Tibial artery (tissue), 4 donors: ENCODE measurements around the gene PPP2R5E.

Experiments used
- DNase-seq, 2 donors: peaks; one replicate each; pipeline ENCODE4 v3.0.0-alpha.2; 2019
- H3K27ac ChIP-seq, 2 donors: fragments of 200-600 bp; sonication (generic) in 1 of 2; 1 replicate in 1 of 2; 2 replicates in 1 of 2; pipeline ENCODE4 v1.5.1; 2018 to 2019; ENCODE audit warnings: mild to moderate bottlenecking in 1 of 2
- H3K27me3 ChIP-seq, 2 donors: fragments of 200-600 bp; sonication (generic) in 1 of 2; one replicate each; pipeline versions ENCODE4 v1.5.1 to v1.6.0; 2016 to 2019
- H3K36me3 ChIP-seq, 3 donors: fragments of 200-600 bp; sonication (generic) in 2 of 3; one replicate each; pipeline ENCODE4 v1.5.1; 2016 to 2019; ENCODE audit warnings: mild to moderate bottlenecking in 2 of 3
- H3K4me1 ChIP-seq, 4 donors: fragments of 200-600 bp; sonication (generic) in 2 of 4; 1 replicate in 3 of 4; 2 replicates in 1 of 4; pipeline ENCODE4 v1.5.1; 2016 to 2019
- H3K4me3 ChIP-seq, 2 donors: fragments of 200-600 bp; sonication (generic) in 1 of 2; 1 replicate in 1 of 2; 2 replicates in 1 of 2; pipeline ENCODE4 v1.5.1; 2018 to 2019; ENCODE audit warnings: mild to moderate bottlenecking in 2 of 2
- H3K9me3 ChIP-seq, 3 donors: fragments of 200-600 bp; sonication (generic) in 1 of 3; one replicate each; pipeline ENCODE4 v1.5.1; 2016 to 2019
- CTCF ChIP-seq, 2 experiments: fragments of 200-600 bp in 1 of 2; fragments of 450-650 bp in 1 of 2; IDR thresholded peaks; one replicate each; pipeline ENCODE4 v1.5.1; 2017 to 2019; ENCODE audit warnings: antibody characterized with exemption in 2 of 2, mild to moderate bottlenecking in 1 of 2, moderate library complexity in 1 of 2
- intact Hi-C: fragments of 100-400 bp; cut with DNase I; formaldehyde crosslinking; loops from one replicate; pipeline ENCODE4 v1.15.0; 2023; ENCODE audit warnings: low total_unique reads

The PPP2R5E gene

GRCh38 chr14:63487724-63488123, 55.5 kb downstream of the PPP2R5E start:
- intact Hi-C loops = no loop called here
- H3K9me3 ChIP-seq = no peaks in the 10 kb centered on the region
- H3K27me3 ChIP-seq = no peaks in the 10 kb centered on the region
- no peak overlapping the region for H3K4me3 ChIP-seq
- H3K27ac ChIP-seq = no peak overlapping the region
- TF ChIP-seq CTCF (IDR thresholded peaks at IDR 0.05) = no peak
- H3K4me1 ChIP-seq = peaks cover 0 to 60% (median 20%) of the 10 kb centered on the region in 4 donors
- no peak for DNase-seq
- H3K36me3 ChIP-seq = no peaks in the 10 kb centered on the region

DNA sequence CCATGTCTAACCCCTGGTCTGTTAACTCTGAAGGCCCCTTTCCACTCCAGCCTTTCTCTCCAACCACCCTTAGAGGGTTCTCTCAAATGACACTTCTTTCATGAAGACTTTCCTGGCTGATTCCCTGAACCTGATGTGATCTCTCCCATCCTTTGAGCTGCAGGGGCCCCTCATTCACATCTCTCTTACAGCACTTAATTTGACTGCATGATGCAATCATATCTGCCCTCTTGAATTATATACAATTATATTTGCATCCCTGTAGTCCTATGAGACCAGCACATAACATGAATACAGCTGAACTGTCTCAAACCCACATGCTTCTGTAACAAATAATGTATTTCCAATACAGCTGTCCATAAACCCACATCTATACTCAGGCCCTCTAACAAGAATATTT, 56.4 kb downstream of the PPP2R5E start:
- H3K27me3 ChIP-seq = no peaks in the 10 kb centered on the region
- H3K9me3 ChIP-seq = no peaks in the 10 kb centered on the region
- H3K4me1 ChIP-seq = peaks cover 0 to 60% (median 12%) of the 10 kb centered on the region in 4 donors
- no peak overlapping the region for H3K27ac ChIP-seq
- no peaks in the 10 kb centered on the region for H3K36me3 ChIP-seq
- no peak for DNase-seq
- no peak for TF ChIP-seq CTCF (IDR thresholded peaks at IDR 0.05)
- H3K4me3 ChIP-seq = no peak overlapping the region
- intact Hi-C loops = no loop called here

- intact Hi-C loops = no loop called here
- Histone ChIP-seq H3K36me3 (no peaks in the 10 kb centered on the region), H3K27ac (no peak overlapping the region), H3K4me1 (peaks cover 0 to 39% (median 4%) of the 10 kb centered on the region in 4 donors), H3K27me3 (no peaks in the 10 kb centered on the region), H3K9me3 (no peaks in the 10 kb centered on the region), H3K4me3 (no peak overlapping the region)
- TF ChIP-seq CTCF (IDR thresholded peaks at IDR 0.05) = no peak
- no peak for DNase-seq
These were observed 59.9 kb downstream of the PPP2R5E start for GRCh38 chr14:63483315-63483714.

GRCh38 chr14:63480599-63480998, 62.6 kb downstream of the PPP2R5E start:
- DNase-seq = no peak
- H3K27ac ChIP-seq = no peak overlapping the region
- no peaks in the 10 kb centered on the region for H3K9me3 ChIP-seq
- H3K4me1 ChIP-seq = peaks cover 0 to 45% (median 13%) of the 10 kb centered on the region in 4 donors
- intact Hi-C loops = no loop called here
- H3K4me3 ChIP-seq = no peak overlapping the region
- no peaks in the 10 kb centered on the region for H3K27me3 ChIP-seq
- H3K36me3 ChIP-seq = no peaks in the 10 kb centered on the region
- no peak for TF ChIP-seq CTCF (IDR thresholded peaks at IDR 0.05)

DNA sequence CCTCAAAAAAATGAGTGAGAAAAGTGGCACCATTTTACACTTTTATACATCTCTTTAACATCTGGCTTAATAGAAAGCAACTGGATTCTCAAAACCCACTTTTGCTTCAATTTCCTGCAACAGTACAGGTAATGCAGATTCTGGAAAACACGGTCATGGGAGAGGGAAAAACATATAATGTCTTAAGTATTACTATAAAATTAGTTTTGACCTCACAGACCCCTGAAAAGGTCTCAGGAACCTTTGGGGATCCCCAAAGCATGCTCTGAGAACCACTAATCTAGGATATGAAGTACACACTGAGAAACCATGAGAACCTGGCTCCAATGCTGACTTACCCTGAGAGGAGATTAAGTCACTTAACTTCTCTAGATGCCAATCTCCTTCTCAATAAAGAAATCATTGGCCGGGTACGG, 64.7 kb downstream of the PPP2R5E start:
- Histone ChIP-seq H3K4me1 (peaks cover 0 to 44% (median 15%) of the 10 kb centered on the region in 4 donors), H3K27me3 (no peaks in the 10 kb centered on the region)
- intact Hi-C loops = no loop called here

More for the DNA sequence above, 64.7 kb downstream of the PPP2R5E start:
- no peak for DNase-seq
- Histone ChIP-seq H3K36me3 (no peaks in the 10 kb centered on the region), H3K27ac (no peak overlapping the region), H3K4me3 (no peak overlapping the region), H3K9me3 (no peaks in the 10 kb centered on the region)
- no peak for TF ChIP-seq CTCF (IDR thresholded peaks at IDR 0.05)
